H9 (cell line): Measurements from ENCODE around the gene SERPINE2. TPM values are rescaled to one million over a fixed set of nuclear protein-coding genes. Genes with fewer than 3 reads are reported as not detected.

Source experiments
- DNase-seq: peaks from one replicate; pipeline ENCODE4 v3.0.0-alpha.2; 2017
- H2AFZ ChIP-seq: one replicate; pipeline ENCODE4 v1.6.1; 2013; ENCODE audit warnings: mild to moderate bottlenecking, low read length, control low read depth, moderate library complexity
- H2AK5ac ChIP-seq: 2 replicates; pipeline ENCODE4 v1.6.1; 2013; ENCODE audit warnings: low read length, control low read depth, mixed read lengths; ENCODE audit not compliant: insufficient read length
- H2BK120ac ChIP-seq: one replicate; pipeline ENCODE4 v1.6.1; 2013; ENCODE audit warnings: low read depth, mild to moderate bottlenecking, low read length, control low read depth, inconsistent platforms; ENCODE audit not compliant: poor library complexity, severe bottlenecking
- H2BK12ac ChIP-seq: 2 replicates; pipeline ENCODE4 v1.6.1; 2013; ENCODE audit warnings: low read length, control low read depth, mixed read lengths, low read depth; ENCODE audit not compliant: insufficient read length
- H2BK15ac ChIP-seq: 2 replicates; pipeline ENCODE4 v1.6.1; 2013; ENCODE audit warnings: low read depth, low read length, control low read depth
- H2BK20ac ChIP-seq: one replicate; pipeline ENCODE4 v1.6.1; 2013; ENCODE audit warnings: low read depth, mild to moderate bottlenecking, low read length, control low read depth, inconsistent platforms; ENCODE audit not compliant: poor library complexity, severe bottlenecking
- H2BK5ac ChIP-seq: 2 replicates; pipeline ENCODE4 v1.6.1; 2013; ENCODE audit warnings: low read length, control low read depth, mixed read lengths; ENCODE audit not compliant: insufficient read length
- H3K14ac ChIP-seq: 2 replicates; pipeline ENCODE4 v1.6.1; 2013; ENCODE audit warnings: low read length, control low read depth; ENCODE audit not compliant: insufficient read depth
- H3K18ac ChIP-seq: 2 replicates; pipeline ENCODE4 v1.6.1; 2013; ENCODE audit warnings: low read depth, mild to moderate bottlenecking, mixed read lengths, low read length, control low read depth; ENCODE audit not compliant: insufficient read length
- H3K23ac ChIP-seq: 2 replicates; pipeline ENCODE4 v1.6.1; 2013; ENCODE audit warnings: low read length, control low read depth, mixed read lengths, low read depth; ENCODE audit not compliant: insufficient read length
- H3K23me2 ChIP-seq: 2 replicates; pipeline ENCODE4 v1.6.1; 2013; ENCODE audit warnings: low read depth, mild to moderate bottlenecking, mixed read lengths, low read length, control low read depth; ENCODE audit not compliant: insufficient read length, poor library complexity, severe bottlenecking
- H3K27ac ChIP-seq: 2 replicates; pipeline ENCODE4 v1.5.1; 2013; ENCODE audit warnings: low read length, control low read depth, mixed read lengths, low read depth; ENCODE audit not compliant: insufficient read length
- H3K27me3 ChIP-seq: 2 replicates; pipeline ENCODE4 v1.6.1; 2013; ENCODE audit warnings: low read length, control low read depth, inconsistent platforms; ENCODE audit not compliant: insufficient read depth
- H3K4ac ChIP-seq: 2 replicates; pipeline ENCODE4 v1.6.1; 2013; ENCODE audit warnings: low read depth, mild to moderate bottlenecking, control low read depth, inconsistent platforms, low read length, moderate library complexity
- H3K4me1 ChIP-seq: 2 replicates; pipeline ENCODE4 v1.6.1; 2013; ENCODE audit warnings: low read length, control low read depth, inconsistent platforms; ENCODE audit not compliant: insufficient read depth
- H3K4me2 ChIP-seq: 2 replicates; pipeline ENCODE4 v1.6.1; 2013; ENCODE audit warnings: low read length, control low read depth, mixed read lengths; ENCODE audit not compliant: insufficient read length, insufficient read depth
- H3K56ac ChIP-seq: 2 replicates; pipeline ENCODE4 v1.6.1; 2013; ENCODE audit warnings: low read depth, mild to moderate bottlenecking, mixed read lengths, low read length, control low read depth; ENCODE audit not compliant: insufficient read length
- H3K79me1 ChIP-seq: 2 replicates; pipeline ENCODE4 v1.6.1; 2013; ENCODE audit warnings: low read depth, mild to moderate bottlenecking, moderate library complexity, low read length, control low read depth, inconsistent platforms; ENCODE audit not compliant: insufficient read depth, poor library complexity, severe bottlenecking
- H3K79me2 ChIP-seq: 2 replicates; pipeline ENCODE4 v1.6.1; 2013; ENCODE audit warnings: low read length, control low read depth, inconsistent platforms; ENCODE audit not compliant: insufficient read depth
- H3K9ac ChIP-seq: 2 replicates; pipeline ENCODE4 v1.6.1; 2013; ENCODE audit warnings: low read length, control low read depth, mixed read lengths; ENCODE audit not compliant: insufficient read length; ENCODE audit errors: extremely low read depth
- H3K9me3 ChIP-seq: one replicate; pipeline ENCODE4 v1.6.1; 2013; ENCODE audit warnings: low read depth, low read length, inconsistent platforms; ENCODE audit not compliant: control insufficient read depth
- H3T11ph ChIP-seq: one replicate; pipeline ENCODE4 v1.6.1; 2013; ENCODE audit warnings: mild to moderate bottlenecking, low read length, control low read depth, inconsistent platforms
- H4K20me1 ChIP-seq: one replicate; pipeline ENCODE4 v1.6.1; 2013; ENCODE audit not compliant: control insufficient read depth, insufficient read length, insufficient read depth
- H4K5ac ChIP-seq: 2 replicates; pipeline ENCODE4 v1.6.1; 2013; ENCODE audit warnings: low read depth, mild to moderate bottlenecking, mixed read lengths, low read length, control low read depth; ENCODE audit not compliant: insufficient read length
- H4K8ac ChIP-seq: replicated peaks from 2 replicates; pipeline ENCODE4 v1.6.1; 2013; ENCODE audit warnings: low read length, control low read depth, mixed read lengths, low read depth; ENCODE audit not compliant: insufficient read length
- H4K91ac ChIP-seq: 2 replicates; pipeline ENCODE4 v1.6.1; 2013; ENCODE audit warnings: low read depth, mild to moderate bottlenecking, moderate library complexity, mixed read lengths, low read length, control low read depth; ENCODE audit not compliant: insufficient read length
- H3K27ac Mint-ChIP-seq, 3 experiments: 2 replicates in 2 of 3; 3 replicates in 1 of 3; pipeline ENCODE4 v1.8.0; 2020 to 2021; ENCODE audit warnings: mixed read lengths in 3 of 3, mild to moderate bottlenecking in 1 of 3, moderate library complexity in 1 of 3
- H3K27me3 Mint-ChIP-seq: 2 replicates; pipeline ENCODE4 v1.8.0; 2021; ENCODE audit warnings: low read depth, mild to moderate bottlenecking, moderate library complexity, mixed read lengths
- H3K36me3 Mint-ChIP-seq, 3 experiments: 2 replicates in 2 of 3; 3 replicates in 1 of 3; pipeline ENCODE4 v1.8.0; 2020 to 2021; ENCODE audit warnings: low read depth in 3 of 3, mixed read lengths in 3 of 3; ENCODE audit not compliant: insufficient read depth in 1 of 3
- H3K4me1 Mint-ChIP-seq, 2 experiments: 2 replicates each; pipeline ENCODE4 v1.8.0; 2020; ENCODE audit warnings: mixed read lengths in 2 of 2
- H3K4me3 Mint-ChIP-seq, 2 experiments: 2 replicates in 1 of 2; 3 replicates in 1 of 2; pipeline ENCODE4 v1.8.0; 2020 to 2021; ENCODE audit warnings: mild to moderate bottlenecking in 2 of 2, mixed read lengths in 2 of 2, moderate library complexity in 1 of 2
- H3K9me3 Mint-ChIP-seq, 2 experiments: 2 replicates in 1 of 2; 3 replicates in 1 of 2; pipeline ENCODE4 v1.8.0; 2020; ENCODE audit warnings: mild to moderate bottlenecking in 2 of 2, mixed read lengths in 2 of 2, moderate library complexity in 1 of 2
- CTCF ChIP-seq: fragments of 200-600 bp; sonication (generic); conservative IDR thresholded peaks from 3 replicates; pipeline ENCODE4 v1.8.0; 2021; ENCODE audit warnings: antibody characterized with exemption, mild to moderate bottlenecking
- WGBS: extraction: QIAGEN DNeasy Blood & Tissue Kit; methylation state at CpG from one replicate; pipeline ENCODE4 v1.1.7; 2013; ENCODE audit warnings: missing lambda C conversion rate, low lambda C conversion rate, mixed read lengths; ENCODE audit not compliant: insufficient read length; ENCODE audit errors: extremely low coverage; 5-methylcytosine and 5-hydroxymethylcytosine counted together
- total RNA-seq: library from RNA; stranded (reverse); gene quantifications from 2 replicates; pipeline ENCODE4 v1.2.1, GENCODE V29; 2021

SERPINE2 gene
- total RNA-seq, 1 experiment from 2014 or later = 40.0 TPM

- Histone ChIP-seq H4K91ac (no peak overlapping the region), H2AK5ac (no peak overlapping the region), H3K9me3 (no peaks in the 10 kb centered on the region)
Measured at GRCh38 chr2:224075588-224075987, 36.5 kb upstream of the SERPINE2 start.

More at GRCh38 chr2:224075588-224075987, 36.5 kb upstream of the SERPINE2 start:
- H3K9me3 Mint-ChIP-seq = no peaks in the 10 kb centered on the region
- Histone ChIP-seq H2BK120ac (no peak overlapping the region), H3T11ph (no peak overlapping the region), H3K27ac (no peak overlapping the region), H3K23ac (no peak overlapping the region), H4K20me1 (no peaks in the 10 kb centered on the region), H3K56ac (no peak overlapping the region), H3K14ac (no peak overlapping the region), H3K18ac (no peak overlapping the region), H2AFZ (no peak overlapping the region), H2BK12ac (no peak overlapping the region), H4K8ac (no peak overlapping the region), H2BK20ac (no peak overlapping the region), H3K79me1 (no peaks in the 10 kb centered on the region), H2BK5ac (no peak overlapping the region), H3K4me1 (no peaks in the 10 kb centered on the region; the same call in 1 of the 2 replicates), H3K23me2 (no peaks in the 10 kb centered on the region), H4K5ac (no peak overlapping the region), H3K4me2 (no peak overlapping the region), H3K27me3 (no peaks in the 10 kb centered on the region), H2BK15ac (no peak overlapping the region), H3K79me2 (no peaks in the 10 kb centered on the region), H3K4ac (no peak overlapping the region), H3K9ac (no peak overlapping the region)
- no peak overlapping the region for H3K27ac Mint-ChIP-seq
- no peak for DNase-seq
- no peaks in the 10 kb centered on the region for H3K36me3 Mint-ChIP-seq
- WGBS = no CpG with 5 or more reads among the region's 3 CpGs
- H3K4me3 Mint-ChIP-seq = no peak overlapping the region
- no peaks in the 10 kb centered on the region for H3K4me1 Mint-ChIP-seq
- TF ChIP-seq CTCF = no peak
- no peaks in the 10 kb centered on the region for H3K27me3 Mint-ChIP-seq
